Mesothelial cell of epicardium (in vitro differentiated cells): ENCODE measurements around the gene ARHGEF11. TPM values are rescaled to one million over a fixed set of nuclear protein-coding genes. Genes with fewer than 3 reads are reported as not detected.

Source experiments
- DNase-seq, 2 experiments: peaks; one replicate each; pipeline ENCODE4 v3.0.0; 2021; ENCODE audit warnings: low spot score in 2 of 2; ENCODE audit not compliant: unreplicated experiment in 2 of 2
- H3K27ac Mint-ChIP-seq: 2 replicates; pipeline ENCODE4 v1.8.0; 2021; ENCODE audit warnings: mixed read lengths
- H3K27me3 Mint-ChIP-seq: 2 replicates; pipeline ENCODE4 v1.8.0; 2021; ENCODE audit warnings: low read depth, mixed read lengths
- H3K36me3 Mint-ChIP-seq: 2 replicates; pipeline ENCODE4 v1.8.0; 2021; ENCODE audit warnings: mixed read lengths
- H3K4me1 Mint-ChIP-seq: 2 replicates; pipeline ENCODE4 v1.8.0; 2021; ENCODE audit warnings: mixed read lengths
- H3K4me3 Mint-ChIP-seq: 2 replicates; pipeline ENCODE4 v1.8.0; 2021; ENCODE audit warnings: mild to moderate bottlenecking, moderate library complexity, mixed read lengths
- H3K9me3 Mint-ChIP-seq: 2 replicates; pipeline ENCODE4 v1.8.0; 2021; ENCODE audit warnings: mixed read lengths
- total RNA-seq: library from RNA; stranded (reverse); gene quantifications from 3 replicates; pipeline ENCODE4 v1.2.1, GENCODE V29; 2021
- TF ChIP-seq, protein P1 (sequence below): fragments of 200-600 bp; sonication (generic); IDR thresholded peaks from one replicate; pipeline ENCODE4 v1.5.0; 2021; ENCODE audit warnings: antibody characterized with exemption; ENCODE audit not compliant: unreplicated experiment

Gene ARHGEF11
- total RNA-seq, 1 donor from 2014 or later: 52.5 TPM

DNA sequence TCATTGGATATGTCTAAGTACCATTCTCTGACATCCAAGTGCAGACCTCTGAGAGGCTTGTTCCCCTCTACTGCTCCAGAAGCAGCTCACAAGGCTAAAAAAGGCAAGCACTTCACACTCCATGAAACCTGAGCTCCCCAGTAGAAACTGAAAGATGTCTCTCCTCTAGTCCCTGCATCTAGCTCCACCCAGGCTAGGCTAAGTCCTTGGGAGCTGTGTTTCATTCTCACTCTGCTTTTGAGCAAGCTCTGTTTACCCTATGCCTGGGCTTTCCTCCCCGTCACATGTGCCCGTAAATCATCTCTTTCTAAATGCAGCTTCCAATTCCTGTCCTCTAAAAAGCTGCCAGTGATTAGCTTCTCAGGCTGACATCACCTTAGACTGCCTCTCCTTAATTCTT is 86.1 kb downstream of the ARHGEF11 start:
- TF ChIP-seq, protein P1, sequence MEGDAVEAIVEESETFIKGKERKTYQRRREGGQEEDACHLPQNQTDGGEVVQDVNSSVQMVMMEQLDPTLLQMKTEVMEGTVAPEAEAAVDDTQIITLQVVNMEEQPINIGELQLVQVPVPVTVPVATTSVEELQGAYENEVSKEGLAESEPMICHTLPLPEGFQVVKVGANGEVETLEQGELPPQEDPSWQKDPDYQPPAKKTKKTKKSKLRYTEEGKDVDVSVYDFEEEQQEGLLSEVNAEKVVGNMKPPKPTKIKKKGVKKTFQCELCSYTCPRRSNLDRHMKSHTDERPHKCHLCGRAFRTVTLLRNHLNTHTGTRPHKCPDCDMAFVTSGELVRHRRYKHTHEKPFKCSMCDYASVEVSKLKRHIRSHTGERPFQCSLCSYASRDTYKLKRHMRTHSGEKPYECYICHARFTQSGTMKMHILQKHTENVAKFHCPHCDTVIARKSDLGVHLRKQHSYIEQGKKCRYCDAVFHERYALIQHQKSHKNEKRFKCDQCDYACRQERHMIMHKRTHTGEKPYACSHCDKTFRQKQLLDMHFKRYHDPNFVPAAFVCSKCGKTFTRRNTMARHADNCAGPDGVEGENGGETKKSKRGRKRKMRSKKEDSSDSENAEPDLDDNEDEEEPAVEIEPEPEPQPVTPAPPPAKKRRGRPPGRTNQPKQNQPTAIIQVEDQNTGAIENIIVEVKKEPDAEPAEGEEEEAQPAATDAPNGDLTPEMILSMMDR: no peak
- no peaks in the 10 kb centered on the region for H3K27me3 Mint-ChIP-seq
- no peaks in the 10 kb centered on the region for H3K9me3 Mint-ChIP-seq
- DNase-seq: no peak
- peaks cover 3% of the 10 kb centered on the region for H3K4me1 Mint-ChIP-seq
- H3K4me3 Mint-ChIP-seq: no peak overlapping the region
- no peak overlapping the region for H3K27ac Mint-ChIP-seq
- peaks cover 55% of the 10 kb centered on the region for H3K36me3 Mint-ChIP-seq

DNA sequence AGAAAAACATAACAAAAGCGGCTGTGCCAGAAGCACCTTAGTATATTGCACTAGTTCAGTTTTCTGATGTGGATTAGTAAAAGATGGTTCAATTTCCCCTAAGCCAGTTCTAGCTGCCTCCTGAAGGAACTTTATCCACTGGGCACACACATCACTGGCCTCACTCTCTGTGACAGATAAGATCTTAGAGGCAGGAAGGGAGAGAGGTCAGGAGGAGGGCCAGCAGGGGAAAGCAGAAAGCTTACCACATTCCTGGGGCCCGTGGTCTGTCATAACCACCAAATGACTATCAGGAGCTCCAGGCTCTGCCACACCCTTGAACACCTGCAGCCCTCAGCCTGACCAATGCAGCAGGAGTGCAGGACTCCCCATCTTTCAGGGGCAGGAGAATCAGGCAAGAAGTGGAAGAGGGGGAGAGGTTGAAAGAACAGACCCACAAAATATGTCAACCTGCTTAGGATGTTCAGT is 87.3 kb downstream of the ARHGEF11 start:
- Mint-ChIP-seq H3K4me3 (no peak overlapping the region), H3K27ac (no peak overlapping the region)

DNA sequence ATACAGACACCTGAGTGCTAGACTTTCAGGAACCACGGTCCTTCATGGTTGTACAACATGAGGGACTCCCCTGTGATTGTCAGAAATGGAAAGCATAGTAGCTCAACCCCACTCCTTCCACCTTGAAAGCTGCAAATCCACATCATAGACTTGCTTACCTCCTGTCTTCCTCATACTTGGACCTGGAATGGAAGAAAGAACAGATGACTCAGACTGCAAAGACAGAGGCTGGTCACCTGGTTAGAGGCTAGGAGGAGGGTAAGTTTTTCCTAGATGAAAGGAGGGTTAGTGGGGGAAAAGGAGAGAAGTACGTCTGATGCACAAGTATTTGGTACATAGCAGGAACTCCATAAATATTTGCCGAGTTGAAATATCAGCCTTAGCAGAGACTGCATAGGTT is 87.9 kb downstream of the ARHGEF11 start:
- no peak overlapping the region for H3K27ac Mint-ChIP-seq
- no peak for DNase-seq
- TF ChIP-seq, protein P1: no peak
- H3K4me1 Mint-ChIP-seq: peaks cover 3% of the 10 kb centered on the region
- H3K36me3 Mint-ChIP-seq: peaks cover 52% of the 10 kb centered on the region
- no peak overlapping the region for H3K4me3 Mint-ChIP-seq
- no peaks in the 10 kb centered on the region for H3K27me3 Mint-ChIP-seq
- no peaks in the 10 kb centered on the region for H3K9me3 Mint-ChIP-seq

More for the DNA sequence above, 87.3 kb downstream of the ARHGEF11 start:
- no peaks in the 10 kb centered on the region for H3K9me3 Mint-ChIP-seq
- peaks cover 3% of the 10 kb centered on the region for H3K4me1 Mint-ChIP-seq
- TF ChIP-seq, protein P1: no peak
- H3K27me3 Mint-ChIP-seq: no peaks in the 10 kb centered on the region
- peaks cover 52% of the 10 kb centered on the region for H3K36me3 Mint-ChIP-seq
- DNase-seq: no peak

DNA sequence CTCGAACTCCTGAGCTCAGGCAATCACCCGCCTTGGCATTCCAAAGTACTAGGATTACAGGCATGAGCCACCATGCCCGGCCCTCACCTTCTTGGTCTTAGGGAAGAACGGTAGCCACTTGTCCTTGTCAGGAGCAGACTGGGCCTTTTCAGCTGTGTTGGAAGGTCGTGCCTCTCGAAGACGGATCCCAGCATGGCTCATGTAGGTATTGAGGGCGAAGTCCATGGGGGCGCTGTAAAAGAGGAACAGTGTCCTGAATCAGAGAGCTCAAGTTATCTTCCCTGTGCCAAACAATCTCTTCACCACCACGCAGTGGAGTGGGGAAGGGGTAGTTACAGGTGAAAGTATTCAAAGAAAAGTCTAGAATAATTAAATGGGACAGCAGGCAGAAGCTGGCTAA is 89.2 kb downstream of the ARHGEF11 start:
- no peak for DNase-seq
- H3K27me3 Mint-ChIP-seq: no peaks in the 10 kb centered on the region
- TF ChIP-seq, protein P1: no peak
- no peaks in the 10 kb centered on the region for H3K9me3 Mint-ChIP-seq
- H3K36me3 Mint-ChIP-seq: peaks cover 50% of the 10 kb centered on the region
- no peak overlapping the region for H3K4me3 Mint-ChIP-seq
- H3K4me1 Mint-ChIP-seq: peaks cover 3% of the 10 kb centered on the region
- no peak overlapping the region for H3K27ac Mint-ChIP-seq

DNA sequence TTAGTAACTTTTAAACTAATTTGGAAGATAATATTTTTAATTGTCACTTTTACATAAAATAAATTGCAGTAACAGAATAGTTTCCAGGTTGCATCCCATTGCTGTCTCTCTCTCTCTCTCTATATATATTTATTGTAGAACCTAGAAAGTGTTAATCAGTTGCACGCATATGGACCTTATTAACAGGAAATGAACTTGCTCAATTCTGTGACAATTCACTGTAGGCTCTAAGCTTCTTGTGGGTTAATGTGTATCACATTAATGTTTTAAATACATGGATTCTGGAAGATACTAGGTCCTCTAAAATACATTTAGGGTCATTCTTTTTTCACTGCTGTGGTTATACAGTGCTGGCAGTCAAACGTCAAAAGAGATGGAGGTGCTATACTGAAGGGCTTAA is 92.0 kb downstream of the ARHGEF11 start:
- no peak overlapping the region for H3K27ac Mint-ChIP-seq
- no peaks in the 10 kb centered on the region for H3K9me3 Mint-ChIP-seq
- H3K4me3 Mint-ChIP-seq: no peak overlapping the region
- TF ChIP-seq, protein P1: no peak
- H3K36me3 Mint-ChIP-seq: peaks cover 41% of the 10 kb centered on the region
- no peaks in the 10 kb centered on the region for H3K27me3 Mint-ChIP-seq
- DNase-seq: no peak
- no peaks in the 10 kb centered on the region for H3K4me1 Mint-ChIP-seq

DNA sequence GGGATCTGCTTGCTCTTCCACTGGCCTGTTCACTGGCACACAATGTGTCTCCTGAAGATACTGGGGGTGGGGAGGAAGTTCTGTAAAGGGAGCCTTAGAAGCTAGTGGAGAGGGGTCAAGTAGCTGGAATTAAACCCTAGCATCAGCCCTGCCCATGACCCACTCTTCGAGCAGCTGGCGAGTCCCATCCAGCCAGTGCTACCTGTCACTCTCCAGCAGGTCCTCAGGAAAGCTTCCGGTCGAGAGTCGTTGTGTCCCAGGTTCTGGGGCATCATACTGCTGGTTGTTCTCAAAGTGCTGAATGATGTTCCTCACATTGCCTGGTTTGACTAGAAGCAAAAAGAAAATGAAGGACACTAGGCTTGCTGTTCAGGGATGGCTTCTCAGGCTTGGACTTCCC is 94.2 kb downstream of the ARHGEF11 start:
- TF ChIP-seq, protein P1: no peak
- peaks cover 32% of the 10 kb centered on the region for H3K36me3 Mint-ChIP-seq
- no peak for DNase-seq
- no peaks in the 10 kb centered on the region for H3K4me1 Mint-ChIP-seq
- no peaks in the 10 kb centered on the region for H3K27me3 Mint-ChIP-seq
- no peaks in the 10 kb centered on the region for H3K9me3 Mint-ChIP-seq
- H3K27ac Mint-ChIP-seq: no peak overlapping the region
- H3K4me3 Mint-ChIP-seq: no peak overlapping the region
